Neutrophil (primary cell): ENCODE measurements around the gene ITPR2.

Experiments used
- H3K27ac ChIP-seq: fragments of 200-600 bp; sonication (generic); 2 replicates; pipeline ENCODE4 v1.5.1; 2016; ENCODE audit warnings: mild to moderate bottlenecking, moderate library complexity
- H3K27me3 ChIP-seq: fragments of 200-600 bp; sonication (generic); 2 replicates; pipeline ENCODE4 v1.6.0; 2016; ENCODE audit warnings: mild to moderate bottlenecking
- H3K36me3 ChIP-seq: fragments of 200-600 bp; sonication (generic); 2 replicates; pipeline ENCODE4 v1.5.1; 2017
- H3K4me1 ChIP-seq, 2 experiments: fragments of 200-600 bp in 1 of 2; sonication (generic) in 1 of 2; 1 replicate in 1 of 2; 2 replicates in 1 of 2; pipeline versions ENCODE4 v1.5.1 to v1.6.1; 2013 to 2016; ENCODE audit warnings: low read depth in 1 of 2, low read length in 1 of 2, mild to moderate bottlenecking in 1 of 2, moderate library complexity in 1 of 2; ENCODE audit not compliant: control insufficient read depth in 1 of 2, insufficient read depth in 1 of 2
- H3K4me3 ChIP-seq, 2 experiments: fragments of 200-600 bp in 1 of 2; sonication (generic) in 1 of 2; 1 replicate in 1 of 2; 2 replicates in 1 of 2; pipeline ENCODE4 v1.5.1; 2013 to 2016; ENCODE audit warnings: low read depth in 1 of 2, low read length in 1 of 2, mild to moderate bottlenecking in 1 of 2, moderate library complexity in 1 of 2
- H3K9me3 ChIP-seq: fragments of 200-600 bp; sonication (generic); 2 replicates; pipeline ENCODE4 v1.5.1; 2016
- TF ChIP-seq, protein P1 (sequence below): fragments of 200-600 bp; sonication (generic); IDR thresholded peaks from 2 replicates; pipeline ENCODE4 v1.5.1; 2016; ENCODE audit warnings: antibody characterized with exemption

The ITPR2 gene

DNA sequence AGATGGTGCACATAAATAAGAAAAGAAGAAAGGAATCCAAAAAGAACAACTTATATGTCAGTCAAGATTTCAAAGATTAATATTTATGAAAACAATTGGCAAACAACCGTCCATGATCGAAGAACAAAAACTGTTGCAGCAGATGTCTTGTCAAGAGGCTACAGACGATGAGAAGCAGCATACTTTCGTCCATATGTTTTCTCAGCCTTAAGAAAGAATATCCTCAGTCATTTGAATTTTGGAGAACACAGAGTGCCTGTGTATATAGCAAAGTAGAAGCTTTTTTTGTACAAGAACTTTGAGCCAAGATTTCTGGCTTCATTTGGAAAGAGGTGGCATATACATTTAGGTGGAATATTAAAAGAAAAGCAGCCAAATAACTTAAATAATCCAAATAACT, 297.2 kb downstream of the ITPR2 start:
- TF ChIP-seq, protein P1, sequence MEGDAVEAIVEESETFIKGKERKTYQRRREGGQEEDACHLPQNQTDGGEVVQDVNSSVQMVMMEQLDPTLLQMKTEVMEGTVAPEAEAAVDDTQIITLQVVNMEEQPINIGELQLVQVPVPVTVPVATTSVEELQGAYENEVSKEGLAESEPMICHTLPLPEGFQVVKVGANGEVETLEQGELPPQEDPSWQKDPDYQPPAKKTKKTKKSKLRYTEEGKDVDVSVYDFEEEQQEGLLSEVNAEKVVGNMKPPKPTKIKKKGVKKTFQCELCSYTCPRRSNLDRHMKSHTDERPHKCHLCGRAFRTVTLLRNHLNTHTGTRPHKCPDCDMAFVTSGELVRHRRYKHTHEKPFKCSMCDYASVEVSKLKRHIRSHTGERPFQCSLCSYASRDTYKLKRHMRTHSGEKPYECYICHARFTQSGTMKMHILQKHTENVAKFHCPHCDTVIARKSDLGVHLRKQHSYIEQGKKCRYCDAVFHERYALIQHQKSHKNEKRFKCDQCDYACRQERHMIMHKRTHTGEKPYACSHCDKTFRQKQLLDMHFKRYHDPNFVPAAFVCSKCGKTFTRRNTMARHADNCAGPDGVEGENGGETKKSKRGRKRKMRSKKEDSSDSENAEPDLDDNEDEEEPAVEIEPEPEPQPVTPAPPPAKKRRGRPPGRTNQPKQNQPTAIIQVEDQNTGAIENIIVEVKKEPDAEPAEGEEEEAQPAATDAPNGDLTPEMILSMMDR: no peak
- Histone ChIP-seq H3K27me3 (no peaks in the 10 kb centered on the region), H3K36me3 (no peaks in the 10 kb centered on the region), H3K27ac (no peak overlapping the region), H3K4me1 (no peaks in the 10 kb centered on the region), H3K4me3 (no peak overlapping the region), H3K9me3 (no peaks in the 10 kb centered on the region)

DNA sequence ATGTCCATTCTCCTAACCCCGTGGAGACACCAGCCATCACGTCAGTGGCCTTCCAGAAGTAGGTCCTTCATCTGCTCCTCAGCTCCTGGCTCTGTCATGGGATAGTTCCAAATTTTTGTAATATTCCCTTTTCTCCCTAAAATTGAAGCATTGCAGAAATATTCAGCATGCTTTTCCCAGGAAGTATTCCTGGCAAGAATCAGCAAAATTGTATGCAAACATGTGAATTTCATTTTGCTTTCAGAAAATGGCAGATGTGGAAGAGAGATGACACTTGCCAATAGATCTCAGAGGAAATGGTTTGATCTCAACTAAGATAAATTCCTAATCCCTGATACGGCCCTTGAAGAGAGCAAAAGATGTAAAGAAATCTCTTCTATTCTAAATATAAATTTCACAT, 298.9 kb downstream of the ITPR2 start:
- Histone ChIP-seq H3K9me3 (no peaks in the 10 kb centered on the region), H3K27me3 (no peaks in the 10 kb centered on the region), H3K4me1 (no peaks in the 10 kb centered on the region), H3K27ac (no peak overlapping the region), H3K4me3 (no peak overlapping the region), H3K36me3 (no peaks in the 10 kb centered on the region)
- TF ChIP-seq, protein P1: no peak

DNA sequence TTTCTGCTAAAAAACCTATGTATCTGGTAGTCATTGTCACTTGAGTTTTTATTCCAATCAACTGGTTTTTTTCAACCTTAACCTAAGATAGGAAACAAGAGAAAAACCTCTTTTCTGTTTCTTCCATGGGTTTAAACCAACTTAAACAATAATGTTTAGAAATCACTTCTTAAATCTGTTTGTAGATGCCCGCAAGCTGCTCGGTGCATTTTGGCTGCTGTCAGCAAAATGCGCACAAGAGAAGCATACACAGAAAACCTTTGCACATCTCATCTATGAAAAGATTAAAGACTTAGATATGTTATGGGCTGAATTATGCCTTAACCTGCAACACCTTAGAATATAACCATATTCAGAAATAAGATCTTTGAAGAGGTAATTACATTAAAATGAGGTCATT, 299.8 kb downstream of the ITPR2 start:
- H3K4me1 ChIP-seq: no peaks in the 10 kb centered on the region
- TF ChIP-seq, protein P1: no peak

DNA sequence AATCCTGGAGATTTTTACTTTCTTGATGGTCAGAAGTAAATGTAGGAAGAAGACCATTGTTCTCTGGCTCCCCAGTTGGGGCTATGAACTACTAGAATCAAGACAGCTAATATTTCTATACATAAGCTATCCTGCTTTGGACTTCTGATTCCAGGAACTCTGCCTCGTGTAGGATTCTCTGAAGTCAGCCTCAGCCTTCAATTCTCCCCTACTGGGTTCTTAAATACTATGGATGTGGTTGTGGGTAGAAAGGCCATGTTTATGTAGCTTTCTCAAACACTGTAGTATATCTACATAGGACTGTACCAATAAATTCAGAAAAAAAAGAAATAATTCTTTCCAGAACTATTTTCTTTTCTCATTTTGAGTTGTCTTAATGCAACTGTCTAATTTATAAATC, 302.5 kb downstream of the ITPR2 start:
- H3K4me3 ChIP-seq: no peak overlapping the region
- H3K27me3 ChIP-seq: no peaks in the 10 kb centered on the region
- no peak overlapping the region for H3K27ac ChIP-seq
- H3K9me3 ChIP-seq: no peaks in the 10 kb centered on the region
- no peaks in the 10 kb centered on the region for H3K36me3 ChIP-seq
- no peaks in the 10 kb centered on the region for H3K4me1 ChIP-seq
- TF ChIP-seq, protein P1: no peak

More for the DNA sequence above, 299.8 kb downstream of the ITPR2 start:
- no peaks in the 10 kb centered on the region for H3K9me3 ChIP-seq
- no peak overlapping the region for H3K4me3 ChIP-seq
- H3K27ac ChIP-seq: no peak overlapping the region
- no peaks in the 10 kb centered on the region for H3K27me3 ChIP-seq
- H3K36me3 ChIP-seq: no peaks in the 10 kb centered on the region

DNA sequence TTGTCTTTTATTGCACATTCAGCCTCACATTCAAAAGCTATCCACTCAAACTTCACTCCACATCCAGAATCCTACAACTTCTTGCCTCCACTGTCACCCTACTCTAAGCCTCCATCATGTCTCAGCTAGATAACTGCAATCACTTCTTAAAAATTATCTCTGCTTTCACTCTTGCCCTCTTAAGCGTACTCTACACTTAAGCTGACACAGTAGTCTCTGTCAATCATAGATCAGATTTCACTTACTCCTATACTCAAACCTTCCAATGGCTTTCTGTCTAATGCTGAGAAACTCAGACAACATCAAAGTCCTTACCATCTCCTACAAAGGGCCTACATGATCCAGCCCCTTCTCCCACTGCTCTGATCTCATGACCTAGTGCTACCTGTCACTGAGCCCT, 304.1 kb downstream of the ITPR2 start:
- TF ChIP-seq, protein P1: no peak

DNA sequence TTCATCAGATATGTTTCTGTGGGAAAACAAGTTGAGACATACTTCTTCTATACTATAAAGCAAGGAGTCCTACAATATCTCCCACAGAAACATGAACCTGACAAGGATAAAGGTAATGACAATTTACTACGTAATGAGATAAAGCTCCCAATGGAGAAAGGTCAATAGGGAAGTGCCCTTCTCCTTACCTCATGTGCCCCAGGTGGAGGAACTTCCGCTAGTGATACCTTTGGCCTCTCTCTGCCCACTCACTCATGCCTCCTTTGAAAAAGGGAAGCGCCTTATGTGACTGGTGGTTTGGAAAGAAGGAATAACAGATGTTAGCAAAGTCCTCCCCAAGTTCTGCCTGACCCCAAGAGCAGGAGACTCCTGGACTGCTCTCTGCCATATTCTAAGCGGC, 305.3 kb downstream of the ITPR2 start:
- Histone ChIP-seq H3K4me3 (no peak overlapping the region), H3K27me3 (no peaks in the 10 kb centered on the region), H3K36me3 (no peaks in the 10 kb centered on the region), H3K9me3 (no peaks in the 10 kb centered on the region), H3K4me1 (peaks cover 11 to 15% of the 10 kb centered on the region in 2 experiments), H3K27ac (no peak overlapping the region)
- TF ChIP-seq, protein P1: no peak

More for the DNA sequence above, 304.1 kb downstream of the ITPR2 start:
- Histone ChIP-seq H3K36me3 (no peaks in the 10 kb centered on the region), H3K27me3 (no peaks in the 10 kb centered on the region), H3K27ac (no peak overlapping the region), H3K4me1 (peaks cover under 1 to 3% of the 10 kb centered on the region in 2 experiments), H3K4me3 (no peak overlapping the region), H3K9me3 (no peaks in the 10 kb centered on the region)
